22Rv1 (cell line): ENCODE results near the gene AP1S3.

Experiments used
- ZFX ChIP-seq: fragments of 450-650 bp; IDR thresholded peaks from 2 replicates; pipeline ENCODE4 v1.6.1; 2017; ENCODE audit warnings: antibody characterized with exemption, borderline replicate concordance
- TF ChIP-seq, protein P1 (sequence below): fragments of 450-650 bp; IDR thresholded peaks from 2 replicates; pipeline ENCODE4 v1.5.1; 2017; ENCODE audit warnings: mild to moderate bottlenecking

DNA sequence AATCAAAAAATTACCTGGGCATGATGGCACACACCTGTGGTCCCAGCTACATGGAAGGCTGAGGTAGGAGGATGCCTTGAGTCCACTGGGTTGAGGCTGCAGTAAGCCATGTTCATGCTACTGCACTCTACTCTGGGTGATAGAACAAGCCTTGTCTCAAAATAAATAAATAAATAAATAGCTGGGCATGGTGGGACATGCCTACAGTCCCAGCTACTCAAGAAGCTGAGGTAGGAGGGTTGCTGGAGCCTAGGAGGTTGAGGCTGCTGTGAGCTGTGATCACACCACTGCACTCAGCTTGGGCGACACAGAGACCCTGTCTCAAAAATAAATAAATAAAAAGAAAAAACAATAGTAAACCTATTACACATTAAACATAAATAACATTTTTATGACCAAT is 3.0 kb downstream of the AP1S3 start:
- TF ChIP-seq, protein P1, sequence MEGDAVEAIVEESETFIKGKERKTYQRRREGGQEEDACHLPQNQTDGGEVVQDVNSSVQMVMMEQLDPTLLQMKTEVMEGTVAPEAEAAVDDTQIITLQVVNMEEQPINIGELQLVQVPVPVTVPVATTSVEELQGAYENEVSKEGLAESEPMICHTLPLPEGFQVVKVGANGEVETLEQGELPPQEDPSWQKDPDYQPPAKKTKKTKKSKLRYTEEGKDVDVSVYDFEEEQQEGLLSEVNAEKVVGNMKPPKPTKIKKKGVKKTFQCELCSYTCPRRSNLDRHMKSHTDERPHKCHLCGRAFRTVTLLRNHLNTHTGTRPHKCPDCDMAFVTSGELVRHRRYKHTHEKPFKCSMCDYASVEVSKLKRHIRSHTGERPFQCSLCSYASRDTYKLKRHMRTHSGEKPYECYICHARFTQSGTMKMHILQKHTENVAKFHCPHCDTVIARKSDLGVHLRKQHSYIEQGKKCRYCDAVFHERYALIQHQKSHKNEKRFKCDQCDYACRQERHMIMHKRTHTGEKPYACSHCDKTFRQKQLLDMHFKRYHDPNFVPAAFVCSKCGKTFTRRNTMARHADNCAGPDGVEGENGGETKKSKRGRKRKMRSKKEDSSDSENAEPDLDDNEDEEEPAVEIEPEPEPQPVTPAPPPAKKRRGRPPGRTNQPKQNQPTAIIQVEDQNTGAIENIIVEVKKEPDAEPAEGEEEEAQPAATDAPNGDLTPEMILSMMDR: no peak
- TF ChIP-seq ZFX: no peak
